Glomerular endothelial cell (primary cell): ENCODE measurements around the gene NEK9. TPM values are rescaled to one million over a fixed set of nuclear protein-coding genes. Genes with fewer than 3 reads are reported as not detected.
A peak's percentile ranks its signal among the peaks of the same experiment; 100 is the strongest.
"Not testable (repeated sequence)": the region's sequence is repeated elsewhere in the genome, so short reads cannot be mapped to it uniquely, and the experiment has no call there.

Experiments used
- DNase-seq: peaks from one replicate; pipeline ENCODE4 v3.0.0-alpha.2; 2011; ENCODE audit warnings: low read depth, low spot score; ENCODE audit errors: extremely low read depth
- total RNA-seq: library from RNA; depleted of rRNA; stranded (reverse); fragments of >200 nt; gene quantifications from 2 replicates; pipeline ENCODE4 v1.2.3, GENCODE V29; 2015

NEK9 gene
- total RNA-seq, 1 donor from 2014 or later = 35.8 TPM

DNA sequence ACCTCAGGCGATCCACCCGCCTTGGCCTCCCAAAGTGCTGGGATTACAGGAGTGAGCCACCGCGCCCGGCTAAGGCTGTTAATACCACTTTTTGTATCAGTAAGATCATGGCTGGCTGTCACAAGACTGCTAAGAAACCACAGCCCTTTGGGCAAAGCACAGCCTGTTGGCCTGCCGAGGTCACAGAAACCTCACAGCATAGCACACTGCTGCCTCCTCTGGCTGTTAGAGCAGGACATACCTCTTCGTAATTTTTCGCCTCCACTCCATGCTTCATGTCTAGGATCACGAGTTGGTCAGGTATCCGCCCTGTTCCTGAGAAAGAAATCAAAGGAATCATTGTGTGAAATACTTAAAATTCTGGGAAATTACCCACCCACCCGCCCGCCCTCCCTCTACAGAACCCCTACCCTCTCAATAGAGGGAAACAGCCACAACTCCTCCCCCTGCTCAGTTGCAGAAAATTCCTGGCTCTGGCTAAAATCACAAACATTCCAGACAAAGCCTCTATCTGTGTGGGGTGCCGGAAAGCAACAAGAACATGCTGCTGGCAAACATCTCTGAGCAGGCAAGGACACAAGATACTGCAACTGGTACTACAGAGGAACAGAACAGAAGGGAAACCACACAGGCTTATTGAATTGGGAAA is 20.7 kb upstream of the NEK9 start:
- no peak for DNase-seq

DNA sequence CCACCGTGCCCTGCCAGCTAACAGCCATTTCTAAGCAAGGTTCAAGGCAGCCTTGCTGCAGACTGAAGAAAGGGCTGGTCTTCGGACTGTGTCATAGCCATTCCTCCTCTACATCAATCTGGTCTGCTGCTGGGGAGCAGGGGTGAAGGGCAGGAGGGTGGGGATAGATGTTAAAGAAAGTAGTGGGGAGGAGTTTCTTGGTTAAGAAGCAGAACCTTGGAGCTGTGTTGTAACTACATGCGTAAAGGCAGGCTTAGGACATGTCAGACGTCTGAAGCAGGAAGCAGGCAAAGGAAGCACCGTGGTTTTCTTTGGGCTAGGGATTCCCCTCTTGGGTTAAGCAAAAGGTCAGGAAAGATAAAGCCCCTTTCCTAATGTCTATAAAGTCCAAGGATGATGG is 18.1 kb upstream of the NEK9 start:
- DNase-seq = no peak

DNA sequence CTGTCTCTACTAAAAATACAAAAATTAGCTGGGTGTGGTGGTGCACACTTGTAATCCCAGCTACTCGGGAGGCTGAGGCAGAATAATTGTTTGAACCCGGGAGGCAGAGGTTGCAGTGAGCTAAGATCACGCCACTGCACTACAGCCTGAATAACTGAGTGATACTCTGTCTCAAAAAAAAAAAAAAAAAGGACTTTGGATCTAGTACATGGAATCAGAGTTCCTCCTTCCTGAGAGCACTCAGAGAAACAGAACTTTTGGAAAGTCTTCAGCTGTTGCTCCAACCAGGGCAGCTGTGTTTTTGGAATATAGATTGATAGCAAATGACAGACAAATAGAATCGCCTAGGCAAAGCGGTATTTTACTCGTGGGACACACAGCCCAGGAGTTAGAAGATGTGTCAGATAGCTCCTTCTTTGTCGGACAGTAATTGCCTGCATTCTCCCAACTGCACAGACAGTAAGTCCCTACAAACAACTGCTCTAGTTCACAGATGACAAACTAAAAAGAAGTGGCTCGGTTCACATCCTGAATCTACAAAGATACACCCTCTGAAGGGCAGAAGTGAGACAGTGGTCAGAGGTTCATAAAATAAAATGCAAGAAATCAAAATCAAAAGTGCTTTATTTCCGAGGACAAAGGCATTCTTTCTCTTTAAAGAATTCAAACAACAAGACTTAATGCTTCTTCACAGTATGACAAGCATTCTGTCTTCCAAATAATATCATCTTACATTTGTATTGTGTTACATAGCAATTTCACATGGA is 17.1 kb upstream of the NEK9 start:
- no peak for DNase-seq

DNA sequence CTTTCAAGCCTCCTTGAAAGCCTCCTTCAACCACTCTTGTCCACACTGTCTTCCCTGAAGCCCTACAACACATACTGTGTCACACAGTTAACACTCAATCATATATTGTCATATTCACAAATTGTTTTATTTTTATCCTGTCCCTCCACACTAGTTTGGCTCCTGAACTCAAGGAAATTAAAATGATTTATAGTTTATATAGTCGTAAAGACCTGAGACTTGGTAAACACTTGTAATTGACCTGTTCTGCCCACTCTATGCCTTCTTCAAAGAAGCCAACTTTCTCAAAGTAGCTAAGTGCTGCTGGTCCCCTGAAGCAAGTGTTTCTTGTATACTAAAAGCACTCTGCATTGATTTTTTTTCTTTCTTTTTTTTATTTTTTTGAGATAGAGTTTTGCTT is 15.6 kb upstream of the NEK9 start:
- no peak for DNase-seq

DNA sequence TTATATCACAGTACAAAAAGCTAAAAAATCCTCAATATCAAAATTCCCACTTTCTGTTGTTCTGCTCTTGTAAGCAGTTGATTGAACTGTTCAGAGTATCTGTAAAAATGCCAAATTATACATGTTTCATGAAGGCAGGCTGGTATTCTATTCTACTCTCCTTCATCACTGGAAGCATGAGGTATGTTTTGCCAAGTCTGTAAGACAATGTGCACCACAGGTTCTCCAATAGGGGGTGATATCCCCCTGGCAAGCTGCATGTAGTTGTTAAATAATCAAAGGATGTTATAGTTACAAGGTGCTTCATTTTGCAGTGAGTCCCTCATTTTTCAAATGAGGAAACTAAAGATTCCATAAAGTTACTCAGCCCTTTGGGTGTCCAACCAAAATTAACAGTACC is 15.1 kb upstream of the NEK9 start:
- DNase-seq = no peak

DNA sequence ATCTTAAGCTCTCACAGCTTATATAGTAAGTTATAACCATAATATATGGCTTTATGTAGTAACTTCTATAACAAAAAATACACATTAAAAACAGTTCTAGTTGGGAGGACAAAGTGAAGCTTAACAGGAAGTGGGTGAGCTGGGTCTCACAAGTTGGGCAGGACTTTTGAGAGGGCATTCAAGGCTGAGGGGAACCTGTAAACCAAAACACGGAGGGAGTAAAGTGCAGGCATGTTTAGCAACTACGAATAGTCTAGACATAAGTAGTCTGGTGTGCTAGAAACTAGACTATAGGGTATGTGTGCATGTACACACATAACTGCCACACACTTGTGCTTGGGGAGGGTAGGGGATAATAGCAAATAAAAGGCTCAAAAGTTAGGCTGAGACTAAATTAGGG is 14.2 kb upstream of the NEK9 start:
- no peak for DNase-seq

DNA sequence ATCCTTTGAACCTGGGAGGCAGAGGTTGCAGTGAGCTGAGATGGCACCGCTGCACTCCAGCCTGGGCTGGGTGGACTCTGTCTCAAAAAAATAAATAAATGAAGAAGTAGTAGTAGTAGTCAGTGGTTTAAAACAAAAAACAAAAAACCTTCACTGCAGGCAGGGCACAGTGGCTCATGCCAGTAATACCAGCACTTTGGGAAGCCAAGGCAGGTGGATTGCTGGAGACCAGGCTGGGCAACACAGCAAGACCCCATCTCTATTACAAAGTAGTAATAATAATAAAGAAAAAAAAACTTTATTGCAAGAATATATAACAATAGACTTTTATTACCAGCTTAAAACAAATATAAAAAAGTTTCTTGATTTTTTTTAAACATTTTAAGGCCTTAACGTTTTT is 13.8 kb upstream of the NEK9 start:
- DNase-seq = no peak

DNA sequence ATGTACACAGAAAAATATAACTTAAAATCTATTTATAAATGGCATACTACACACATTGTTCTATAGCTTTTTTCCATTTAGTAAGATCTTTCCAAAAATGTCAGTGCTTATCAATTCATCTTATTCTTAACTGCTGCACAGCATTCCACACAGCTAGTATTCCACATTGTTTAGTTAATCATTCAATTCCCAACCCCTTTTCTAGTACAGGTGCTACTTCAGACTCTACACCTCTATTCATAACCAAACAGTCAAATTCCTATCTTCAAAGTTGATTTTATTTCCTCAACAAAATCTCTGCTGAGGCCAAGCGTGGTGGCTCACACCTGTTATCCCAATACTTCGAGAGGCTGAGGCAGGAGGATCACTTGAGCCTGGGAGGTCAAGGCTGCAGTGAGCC is 12.3 kb upstream of the NEK9 start:
- no peak for DNase-seq

DNA sequence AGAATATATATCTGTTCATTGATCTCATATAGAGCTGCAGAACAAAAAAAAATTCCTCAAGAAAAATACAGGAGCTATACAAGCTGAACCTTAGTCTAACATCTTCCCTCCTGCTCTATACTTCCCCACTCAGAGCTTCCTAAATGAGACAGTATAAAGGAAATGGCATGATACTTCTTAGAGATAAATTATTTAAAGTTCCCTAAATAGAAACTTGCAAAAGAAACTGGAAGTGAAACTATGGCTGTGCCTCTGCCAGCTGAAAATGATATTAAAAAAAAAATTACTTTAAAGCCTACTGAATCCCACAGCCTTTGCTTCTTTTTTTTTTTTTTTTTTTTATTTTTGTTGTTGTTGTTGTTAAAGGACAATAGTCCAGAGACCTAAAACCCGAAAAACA is 11.6 kb upstream of the NEK9 start:
- DNase-seq = no peak

DNA sequence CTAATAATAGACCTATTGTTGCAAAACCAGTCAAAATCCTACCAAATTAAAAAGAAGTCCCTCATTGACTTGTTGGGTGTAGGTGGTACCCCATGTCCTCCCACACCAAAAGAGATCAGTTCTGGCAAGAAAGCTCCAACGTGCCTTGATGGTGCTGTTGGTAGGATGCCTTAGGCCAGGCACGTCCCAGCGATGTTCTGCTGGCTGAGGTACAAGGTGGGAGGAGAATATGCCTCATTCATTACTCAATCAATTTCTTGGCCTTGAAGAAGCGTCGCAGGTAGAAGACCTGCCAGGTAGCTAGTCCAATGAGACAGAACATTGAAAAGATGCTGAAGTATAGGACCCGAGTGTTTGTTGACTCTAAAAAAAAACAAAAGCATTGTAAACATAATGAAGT is 7.8 kb upstream of the NEK9 start:
- DNase-seq = no peak

DNA sequence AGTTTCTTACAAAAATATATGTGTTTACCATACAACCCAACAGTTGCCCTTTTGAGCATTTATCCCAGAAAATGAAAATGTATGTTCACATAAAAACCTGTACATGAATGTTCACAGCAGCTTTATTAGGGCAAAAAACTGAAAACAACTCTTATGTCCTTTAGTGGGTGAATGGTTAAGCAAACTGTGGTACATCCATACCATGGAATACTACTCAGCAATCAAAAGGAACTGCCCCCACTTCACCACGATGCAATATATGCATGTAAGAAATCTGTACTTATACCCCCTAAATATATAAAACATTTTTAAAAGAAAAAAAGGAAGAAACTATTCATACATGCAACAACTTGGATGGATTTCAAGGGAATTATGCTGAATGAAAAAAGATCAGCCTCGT is 6.7 kb upstream of the NEK9 start:
- DNase-seq = no peak

DNA sequence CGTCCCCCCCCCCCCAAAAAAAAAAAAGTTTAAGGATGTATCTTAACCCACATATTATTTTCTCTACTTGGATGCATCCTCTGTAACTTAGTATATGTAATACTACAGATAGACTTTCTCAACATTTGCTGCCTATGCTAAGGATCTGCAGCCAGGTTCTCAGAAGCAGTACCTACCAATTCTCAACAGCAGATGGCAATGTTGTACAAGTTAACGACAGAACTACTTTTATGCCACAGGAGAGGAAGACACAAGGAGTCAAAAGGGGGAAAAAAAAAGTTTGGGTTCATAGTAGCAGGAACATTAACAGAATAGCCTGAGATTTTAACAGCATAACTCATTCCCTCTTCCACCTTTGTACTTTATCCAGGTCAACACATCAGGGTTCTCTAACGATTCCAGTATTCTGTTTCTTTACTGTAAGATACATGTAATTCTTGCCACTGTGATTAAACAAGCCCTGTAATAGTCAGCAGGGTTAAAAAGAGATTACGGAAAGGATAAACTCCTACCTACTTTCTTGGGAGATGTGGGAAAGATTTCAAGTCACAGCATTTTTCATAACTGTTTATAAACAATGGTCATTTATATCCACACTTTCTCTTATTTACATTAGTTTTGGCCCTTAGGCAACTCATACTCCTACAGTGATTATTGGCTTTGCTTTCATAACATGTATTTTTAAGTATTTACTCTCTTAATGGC is 5.7 kb upstream of the NEK9 start:
- DNase-seq = peak; percentile 74

DNA sequence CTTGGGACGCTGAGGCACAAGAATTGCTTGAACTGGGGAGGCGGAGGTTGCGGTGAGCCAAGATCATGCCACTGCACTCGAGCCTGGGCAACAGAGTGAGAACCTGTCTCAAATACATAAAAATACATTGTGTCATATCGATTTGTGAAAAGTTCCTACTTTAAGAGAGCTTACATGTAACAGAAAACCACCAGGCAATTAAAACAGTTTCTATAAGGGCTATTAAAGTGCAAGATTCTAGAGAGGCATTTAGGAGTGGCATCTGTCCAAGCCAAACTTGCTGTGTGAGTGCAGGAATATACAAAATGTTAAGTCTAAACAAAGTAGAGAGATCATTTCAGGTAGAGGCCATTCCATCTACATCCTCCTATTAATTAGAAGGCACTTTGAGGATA is 1.7 kb upstream of the NEK9 start:
- no peak for DNase-seq

DNA sequence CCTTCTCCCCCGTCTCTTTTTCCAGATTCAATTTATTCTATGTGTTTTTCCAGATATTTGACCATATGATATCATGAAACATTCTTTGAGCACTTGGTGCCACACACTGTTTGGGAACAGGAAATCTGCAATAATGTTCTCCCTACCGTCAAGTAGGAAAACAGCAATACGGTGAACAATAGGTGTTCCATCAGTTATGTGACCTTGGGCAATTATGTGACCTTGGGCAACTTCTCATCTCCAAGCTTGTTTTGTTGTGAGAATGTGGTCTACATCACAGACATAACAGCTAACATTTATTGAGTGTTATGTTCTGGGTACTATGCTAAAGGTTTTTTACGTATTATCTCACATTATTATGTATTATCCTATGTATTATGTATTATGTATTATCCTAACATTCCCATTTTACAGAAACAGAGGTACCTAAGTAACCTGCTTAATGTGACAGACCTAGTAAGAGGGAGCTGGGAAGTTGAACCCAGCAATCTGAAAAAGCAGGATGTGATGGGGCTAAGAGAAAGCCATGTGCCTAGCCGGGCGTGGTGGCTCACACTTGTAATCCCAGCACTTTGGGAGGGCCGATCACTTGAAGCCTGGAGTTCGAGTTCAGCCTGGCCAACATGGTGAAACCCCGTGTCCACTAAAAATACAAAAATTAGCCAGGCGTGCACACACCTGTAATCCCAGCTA is 1.2 kb upstream of the NEK9 start:
- DNase-seq = peak; percentile 72

DNA sequence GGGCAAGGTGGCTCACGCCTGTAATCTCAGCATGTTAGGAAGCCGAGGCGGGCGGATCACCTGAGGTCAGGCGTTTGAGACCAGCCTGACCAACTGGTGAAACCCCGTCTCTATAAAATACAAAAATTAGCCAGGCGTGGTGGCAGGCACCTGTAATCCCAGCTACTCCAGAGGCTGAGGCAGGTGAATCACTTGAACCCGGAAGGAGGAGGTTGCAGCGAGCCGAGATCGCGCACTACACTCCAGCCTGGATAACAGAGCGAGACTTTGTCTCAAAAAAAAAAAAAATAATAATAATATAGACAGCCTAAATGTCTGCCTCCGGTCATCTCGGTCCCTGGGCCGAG is 599 bp upstream of the NEK9 start:
- not testable (repeated sequence) for DNase-seq

DNA sequence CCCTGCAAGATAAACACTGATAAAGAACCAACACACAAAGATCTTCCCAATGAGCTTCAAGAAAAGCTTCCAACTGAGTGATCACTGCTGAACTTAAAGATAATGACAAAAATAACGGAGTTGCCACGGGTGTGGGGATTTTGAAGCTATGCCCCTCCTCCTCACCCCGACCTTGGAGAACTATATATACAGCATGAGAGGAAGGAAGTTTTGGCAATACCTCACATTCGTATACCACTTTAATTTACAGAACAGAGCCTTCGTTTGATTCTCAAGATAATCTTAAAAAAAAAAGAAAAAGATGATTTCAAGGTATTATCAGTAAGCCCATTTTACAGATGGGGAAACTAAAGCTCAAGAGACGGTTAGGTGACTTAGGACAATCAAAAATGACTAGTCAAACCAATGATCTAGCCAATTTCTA is 715 bp downstream of the NEK9 start:
- no peak for DNase-seq

DNA sequence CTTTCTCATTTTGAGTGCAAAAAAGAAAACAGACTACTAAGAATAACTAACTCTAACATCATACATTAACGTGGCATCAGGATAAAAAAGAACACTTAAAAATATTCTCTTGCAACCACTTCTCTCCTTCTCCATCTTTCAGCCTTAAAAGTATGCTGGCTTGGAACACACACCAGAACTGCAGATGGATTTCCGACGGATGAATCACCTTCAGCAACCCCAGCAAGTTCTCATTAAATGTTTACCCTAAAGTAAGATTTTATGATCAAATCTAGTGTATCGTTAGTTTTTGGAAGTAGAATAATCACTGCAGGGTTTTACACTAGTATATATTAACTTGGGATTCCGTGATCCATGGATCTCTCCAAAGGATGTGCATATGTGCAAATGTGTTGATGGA is 1.2 kb downstream of the NEK9 start:
- DNase-seq = no peak

DNA sequence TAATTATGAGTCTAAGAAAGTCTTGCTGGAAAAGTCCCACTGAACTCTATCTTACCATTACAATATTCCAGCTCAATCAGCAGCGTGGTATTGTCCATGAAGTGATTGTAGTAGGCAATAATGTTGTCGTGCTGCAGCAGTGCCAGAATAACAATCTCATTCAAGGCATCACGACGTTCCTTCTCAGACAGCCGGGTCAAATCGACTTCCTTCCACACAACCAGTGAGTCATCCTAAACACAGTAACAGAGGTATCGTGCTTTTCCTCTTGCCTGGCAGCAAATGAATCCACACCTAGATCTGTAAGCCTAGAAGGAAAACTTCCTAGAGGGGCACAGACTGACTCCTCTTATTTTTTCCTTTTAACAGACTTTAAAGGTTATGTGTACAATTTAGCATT is 2.9 kb downstream of the NEK9 start:
- DNase-seq = peak; percentile 95

DNA sequence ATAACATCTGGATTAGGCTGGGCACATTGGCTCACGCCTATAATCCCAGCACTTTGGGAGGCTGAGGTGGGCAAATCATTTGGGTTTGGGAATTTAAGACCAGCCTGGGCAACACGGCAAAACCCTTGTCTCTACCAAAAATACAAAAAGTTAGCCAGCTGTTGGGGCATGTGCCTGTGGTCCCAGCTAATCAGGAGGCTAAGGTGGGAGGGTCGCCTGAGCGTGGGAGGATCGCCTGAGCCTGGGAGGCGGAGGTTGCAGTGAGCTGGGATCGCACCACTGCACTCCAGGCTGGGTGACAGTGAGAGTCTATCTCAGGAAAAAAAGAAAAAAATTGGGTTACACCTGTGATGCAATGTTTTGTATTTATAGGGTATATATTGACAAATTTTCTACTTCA is 5.3 kb downstream of the NEK9 start:
- DNase-seq = no peak

DNA sequence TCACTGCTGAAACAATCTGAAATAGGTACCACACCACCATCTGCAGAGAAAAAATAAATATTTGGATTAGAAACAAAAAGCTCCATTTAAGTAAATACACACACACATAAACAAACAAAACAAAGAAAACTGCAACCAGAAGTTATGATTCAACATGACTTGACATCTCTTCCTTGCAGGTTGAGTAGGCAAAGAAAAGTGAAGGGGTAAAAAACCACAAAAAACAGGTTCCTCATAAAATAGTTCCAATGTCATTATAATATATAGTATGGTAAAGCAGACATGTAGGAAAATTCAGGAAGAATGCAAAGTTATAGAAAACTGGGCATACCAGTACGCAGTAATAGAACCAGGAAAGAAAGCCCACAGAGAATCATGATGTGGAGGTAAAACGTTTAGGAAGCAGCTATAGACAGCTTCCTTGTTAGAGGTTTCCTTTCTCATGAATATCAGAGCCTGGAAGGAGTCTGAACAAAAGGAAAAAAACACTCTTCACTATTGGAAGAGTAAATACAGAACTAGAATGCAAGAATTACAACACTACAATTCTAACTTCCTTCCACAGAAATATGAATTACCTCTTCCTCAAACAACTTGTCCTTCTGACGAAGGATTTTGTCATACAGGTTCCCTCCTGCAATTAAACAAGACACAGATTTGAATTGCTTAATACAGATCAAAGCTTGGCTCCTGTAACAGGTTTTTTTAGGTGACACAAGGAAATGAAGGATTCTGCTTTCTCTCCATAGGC is 6.1 kb downstream of the NEK9 start:
- DNase-seq = no peak

DNA sequence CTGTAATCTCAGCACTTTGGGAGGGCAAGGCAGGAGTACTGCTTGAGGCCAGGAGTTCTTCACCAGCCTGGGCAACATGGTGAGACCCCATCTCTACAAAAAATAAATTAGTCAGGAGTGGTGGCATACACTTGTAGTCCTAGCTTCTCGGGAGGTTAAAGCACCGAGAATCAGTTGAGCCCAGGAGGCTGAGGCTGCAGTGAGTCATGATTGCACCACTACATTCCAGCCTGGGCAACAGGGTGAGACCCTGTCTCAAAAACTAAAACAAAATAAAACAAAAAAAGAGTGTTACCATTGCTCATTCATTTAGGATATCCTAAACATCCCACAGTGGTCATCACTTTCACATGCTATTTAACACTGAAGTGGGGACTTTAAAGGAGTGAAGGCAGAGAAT is 7.8 kb downstream of the NEK9 start:
- DNase-seq = no peak
